Raji (cell line): ENCODE data around the gene ADAM12.

ENCODE experiments used
- POLR2A ChIP-seq: IDR thresholded peaks from 2 replicates; pipeline ENCODE4 v1.6.1; 2011; ENCODE audit warnings: low read depth, low read length, control low read depth; ENCODE audit not compliant: insufficient read depth

Gene ADAM12

GRCh38 chr10:126070476-126071215, 317.6 kb downstream of the ADAM12 start:
- TF ChIP-seq POLR2A: no peak

DNA sequence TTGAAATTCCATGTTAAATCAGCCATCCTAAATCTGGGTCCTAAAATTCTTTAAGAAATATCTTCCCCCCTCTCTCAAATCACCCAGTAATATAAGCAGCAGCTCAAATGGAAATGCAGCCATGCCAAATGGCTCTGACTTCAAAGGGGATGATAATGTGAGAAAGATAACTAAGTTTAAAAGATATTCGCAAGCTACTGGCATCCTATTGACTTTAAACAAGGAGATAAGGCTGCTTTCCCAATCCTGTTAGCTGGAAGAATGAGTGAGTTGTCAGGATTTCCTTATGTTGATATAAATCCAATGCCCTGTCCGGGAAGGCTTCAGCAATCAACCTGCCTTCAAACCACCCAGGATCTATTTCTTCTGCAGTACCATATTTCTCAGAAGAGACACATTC, 320.0 kb downstream of the ADAM12 start:
- no peak for TF ChIP-seq POLR2A

DNA sequence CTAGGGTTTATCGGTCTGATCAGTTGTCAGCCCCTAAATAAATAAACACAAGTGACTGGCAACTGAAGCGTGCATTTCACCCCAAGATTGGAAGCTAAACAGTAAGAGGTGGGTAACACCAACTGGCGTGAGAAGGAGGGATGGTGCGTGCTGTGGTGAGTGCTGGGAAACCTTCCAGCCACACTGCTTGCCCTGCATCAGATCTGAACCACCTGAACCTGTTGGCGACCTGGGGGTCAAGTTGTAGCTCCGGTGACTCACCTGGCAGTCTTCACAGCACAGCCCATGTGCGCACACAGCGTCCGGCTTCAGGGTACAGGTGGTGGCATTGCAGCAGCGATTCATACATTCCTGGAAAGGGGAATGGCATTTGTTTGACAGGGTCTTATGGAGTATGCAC, 321.8 kb downstream of the ADAM12 start:
- no peak for TF ChIP-seq POLR2A

DNA sequence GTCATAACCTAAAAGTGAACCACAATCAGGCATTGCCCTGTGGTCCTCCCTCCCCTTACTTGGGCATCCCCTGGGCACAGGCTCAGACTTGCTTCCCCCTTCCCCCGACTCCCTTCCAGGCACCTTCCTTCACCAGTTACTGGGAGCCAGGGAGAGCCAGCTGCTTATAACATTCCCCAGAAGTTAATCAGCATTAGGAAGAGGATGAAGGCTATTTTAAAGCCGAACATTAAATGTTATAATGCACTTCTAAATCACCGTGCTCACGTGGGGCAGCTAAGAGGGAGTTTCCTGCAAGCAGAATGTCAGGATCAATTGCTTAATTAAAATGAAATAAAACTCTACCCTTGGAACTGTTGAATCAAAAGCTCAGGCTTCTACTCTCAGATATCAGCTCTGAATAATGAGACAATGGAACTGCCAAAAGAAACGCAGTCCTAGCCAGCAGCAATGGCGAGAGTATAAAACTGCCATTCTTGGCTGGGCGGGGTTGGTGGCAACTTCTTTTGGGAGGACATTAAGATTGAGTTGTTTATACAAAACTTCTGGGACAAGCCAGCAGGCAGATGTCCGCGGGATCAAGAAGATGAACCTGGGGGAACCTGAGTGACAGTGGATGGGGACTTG, 322.4 kb downstream of the ADAM12 start:
- no peak for TF ChIP-seq POLR2A

DNA sequence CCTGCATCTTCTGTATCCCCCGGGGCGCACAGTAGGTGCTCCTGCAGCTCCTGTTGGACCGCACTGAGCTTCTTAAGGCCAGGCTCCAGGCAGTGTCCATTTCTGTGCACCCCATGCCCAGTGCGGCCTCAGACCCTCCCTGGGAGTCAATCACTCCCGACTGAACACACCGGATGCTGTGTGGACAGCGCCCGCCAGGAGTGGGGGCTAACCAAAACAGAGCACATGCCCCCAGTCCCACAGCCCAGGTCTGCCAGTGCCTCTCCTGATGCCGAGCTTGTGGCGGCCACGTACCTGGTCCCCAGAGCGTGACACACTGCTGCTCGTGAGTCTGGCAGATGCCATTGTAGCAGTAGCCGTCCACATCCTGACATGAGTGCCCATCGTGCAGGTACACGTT, 323.8 kb downstream of the ADAM12 start:
- no peak for TF ChIP-seq POLR2A

DNA sequence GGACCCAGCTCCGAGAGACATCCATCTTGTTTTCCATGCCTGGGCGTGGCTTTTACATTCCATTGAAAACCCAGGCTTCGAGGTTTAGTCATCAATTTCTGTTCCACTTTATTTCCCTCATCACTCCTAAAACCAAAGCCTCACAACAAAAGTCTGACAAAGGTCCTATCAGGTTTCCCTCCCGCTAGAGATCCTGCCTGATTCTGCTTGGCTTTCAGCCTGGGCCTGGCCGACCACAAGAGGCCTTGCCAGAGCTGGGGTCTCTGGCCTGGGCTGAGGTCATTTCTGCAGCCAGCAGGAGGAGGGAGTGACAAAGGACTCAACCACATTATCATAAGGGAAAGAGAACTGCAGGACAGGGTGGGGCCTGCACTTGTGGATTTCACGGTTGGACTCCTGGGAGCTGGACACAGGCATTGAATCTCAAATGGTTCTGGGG, 324.9 kb downstream of the ADAM12 start:
- no peak for TF ChIP-seq POLR2A

- TF ChIP-seq POLR2A: no peak
Observed at GRCh38 chr10:126062131-126063032, 325.9 kb downstream of the ADAM12 start.

GRCh38 chr10:126061526-126061925, 326.8 kb downstream of the ADAM12 start:
- TF ChIP-seq POLR2A: no peak

GRCh38 chr10:126060261-126060931, 327.9 kb downstream of the ADAM12 start:
- no peak for TF ChIP-seq POLR2A

- no peak for TF ChIP-seq POLR2A
Observed at GRCh38 chr10:126059076-126059826, 329.0 kb downstream of the ADAM12 start.

DNA sequence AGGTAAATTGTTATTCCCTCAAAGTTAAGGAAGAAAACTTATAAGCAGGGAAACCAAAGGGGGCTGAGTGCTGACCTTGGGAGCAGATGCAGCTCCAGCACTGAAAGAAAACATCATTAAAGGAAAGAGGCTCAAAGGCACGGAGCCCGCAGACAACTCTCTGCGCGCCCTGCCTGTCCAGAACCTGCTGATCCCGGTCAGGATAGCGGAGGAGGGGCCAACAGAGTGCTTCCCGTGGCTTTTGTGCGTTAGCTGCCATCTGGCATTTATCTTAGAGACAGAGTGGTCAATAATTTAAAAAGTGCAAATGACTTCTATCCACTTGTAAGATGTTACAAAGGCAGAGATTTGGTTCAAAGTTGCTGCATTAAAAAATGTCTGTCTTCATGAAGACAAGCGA, 329.8 kb downstream of the ADAM12 start:
- no peak for TF ChIP-seq POLR2A

DNA sequence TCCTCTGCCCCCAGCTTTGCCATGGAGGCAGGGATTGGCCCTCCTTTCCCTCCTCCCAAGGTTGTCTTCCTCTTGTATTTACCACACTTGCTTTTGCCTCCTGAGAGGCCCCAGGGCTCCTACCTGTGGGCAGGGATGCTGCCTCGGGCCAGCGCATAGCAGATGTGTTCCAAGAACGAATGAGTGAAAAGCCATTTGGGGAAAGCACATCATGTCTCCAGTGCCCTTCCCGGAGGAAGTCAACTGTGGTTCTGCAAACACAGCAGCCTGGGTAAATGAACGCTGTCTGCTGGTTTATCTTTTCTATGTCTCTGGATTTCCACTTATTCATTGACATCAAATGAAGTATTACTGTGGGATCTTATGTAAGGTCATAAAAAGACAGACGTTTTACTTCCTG, 330.2 kb downstream of the ADAM12 start:
- no peak for TF ChIP-seq POLR2A

- no peak for TF ChIP-seq POLR2A
Observed at GRCh38 chr10:126057494-126057893, 330.8 kb downstream of the ADAM12 start.

DNA sequence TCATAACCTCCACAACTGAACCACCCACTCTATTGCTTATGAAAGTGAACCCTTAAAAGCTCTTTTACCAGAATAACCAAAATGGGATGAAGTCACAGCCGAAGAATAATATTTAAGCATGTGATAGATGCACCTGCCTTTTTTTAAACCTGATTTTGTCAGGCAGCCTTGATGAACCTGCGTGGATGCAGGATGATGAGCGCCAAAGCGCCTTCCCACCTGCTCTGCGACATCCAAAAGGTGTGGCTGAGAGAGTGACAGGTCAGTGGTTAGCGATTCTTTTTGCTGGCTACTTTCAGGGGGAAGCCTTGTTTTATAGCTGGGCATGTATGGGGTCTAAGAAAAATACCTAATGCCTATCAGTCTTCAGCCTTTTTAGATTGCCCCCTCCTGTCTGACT, 334.1 kb downstream of the ADAM12 start:
- no peak for TF ChIP-seq POLR2A
